ENCODE measurements around the gene UBE2S.
"Not testable (repeated sequence)": the region's sequence is repeated elsewhere in the genome, so short reads cannot be mapped to it uniquely, and the experiment has no call there.

The UBE2S gene

GRCh38 chr19:55407550-55407799 lies at the start of gene UBE2S:
TSS of gene UBE2S (minus strand) at chr19:55407788. CDS start at chr19:55407589, 199 bp downstream.
- DNase-seq (ENCODE audit: low read depth, low spot score) = not testable (repeated sequence)

- no peak for DNase-seq (ENCODE audit: low read depth, low spot score)
Measured at GRCh38 chr19:55456347-55456746, 48.8 kb upstream of the UBE2S start.

- DNase-seq (ENCODE audit: low read depth, low spot score) = no peak
Measured at GRCh38 chr19:55455576-55456235, 48.1 kb upstream of the UBE2S start.

- no peak for DNase-seq (ENCODE audit: low read depth, low spot score)
Measured at GRCh38 chr19:55454787-55455243, 47.2 kb upstream of the UBE2S start.

- no peak for DNase-seq (ENCODE audit: low read depth, low spot score)
Measured at GRCh38 chr19:55453511-55454260, 46.1 kb upstream of the UBE2S start.

GRCh38 chr19:55452749-55453346 lies 45.3 kb upstream of the UBE2S start:
- DNase-seq (ENCODE audit: low read depth, low spot score) = no peak

GRCh38 chr19:55451965-55452748 lies 44.6 kb upstream of the UBE2S start:
- DNase-seq (ENCODE audit: low read depth, low spot score) = no peak

GRCh38 chr19:55451163-55451964 lies 43.8 kb upstream of the UBE2S start:
- DNase-seq (ENCODE audit: low read depth, low spot score) = no peak

GRCh38 chr19:55449469-55449868 lies 41.9 kb upstream of the UBE2S start:
- DNase-seq (ENCODE audit: low read depth, low spot score) = no peak

- DNase-seq (ENCODE audit: low read depth, low spot score) = not testable (repeated sequence)
Measured at GRCh38 chr19:55448175-55448490, 40.5 kb upstream of the UBE2S start.

GRCh38 chr19:55447421-55448174 lies 40.0 kb upstream of the UBE2S start:
- DNase-seq (ENCODE audit: low read depth, low spot score) = no peak

GRCh38 chr19:55446060-55446459 lies 38.5 kb upstream of the UBE2S start:
- DNase-seq (ENCODE audit: low read depth, low spot score) = no peak

- no peak for DNase-seq (ENCODE audit: low read depth, low spot score)
Measured at GRCh38 chr19:55444646-55445045, 37.1 kb upstream of the UBE2S start.

GRCh38 chr19:55443824-55444480 lies 36.4 kb upstream of the UBE2S start:
- no peak for DNase-seq (ENCODE audit: low read depth, low spot score)

GRCh38 chr19:55443045-55443823 lies 35.6 kb upstream of the UBE2S start, which contains the start of gene SHISA7:
TSS of gene SHISA7 (minus strand) at chr19:55443300. CDS start at chr19:55442863, 437 bp downstream.
- no peak for DNase-seq (ENCODE audit: low read depth, low spot score)

GRCh38 chr19:55442372-55442961 lies 34.9 kb upstream of the UBE2S start:
- no peak for DNase-seq (ENCODE audit: low read depth, low spot score)

- no peak for DNase-seq (ENCODE audit: low read depth, low spot score)
Measured at GRCh38 chr19:55441692-55442321, 34.2 kb upstream of the UBE2S start.

- DNase-seq (ENCODE audit: low read depth, low spot score) = no peak
Measured at GRCh38 chr19:55441319-55441691, 33.7 kb upstream of the UBE2S start.

All from brain pericyte (primary cell).